LoVo (cell line): ENCODE data around the gene PTPN6.
A peak's percentile ranks its signal among the peaks of the same experiment; 100 is the strongest.

ENCODE experiments used
- DNase-seq: peaks from one replicate; pipeline ENCODE4 v3.0.0-alpha.2; 2016; ENCODE audit warnings: low spot score

The PTPN6 gene

DNA sequence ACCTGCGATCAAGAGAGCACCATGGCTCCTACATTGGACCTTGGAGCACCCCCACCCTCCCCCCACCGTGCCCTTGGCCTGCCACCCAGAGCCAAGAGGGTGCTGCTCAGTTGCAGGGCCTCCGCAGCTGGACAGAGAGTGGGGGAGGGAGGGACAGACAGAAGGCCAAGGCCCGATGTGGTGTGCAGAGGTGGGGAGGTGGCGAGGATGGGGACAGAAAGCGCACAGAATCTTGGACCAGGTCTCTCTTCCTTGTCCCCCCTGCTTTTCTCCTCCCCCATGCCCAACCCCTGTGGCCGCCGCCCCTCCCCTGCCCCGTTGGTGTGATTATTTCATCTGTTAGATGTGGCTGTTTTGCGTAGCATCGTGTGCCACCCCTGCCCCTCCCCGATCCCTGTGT lies 9.4 kb upstream of the PTPN6 start:
- no peak for DNase-seq

DNA sequence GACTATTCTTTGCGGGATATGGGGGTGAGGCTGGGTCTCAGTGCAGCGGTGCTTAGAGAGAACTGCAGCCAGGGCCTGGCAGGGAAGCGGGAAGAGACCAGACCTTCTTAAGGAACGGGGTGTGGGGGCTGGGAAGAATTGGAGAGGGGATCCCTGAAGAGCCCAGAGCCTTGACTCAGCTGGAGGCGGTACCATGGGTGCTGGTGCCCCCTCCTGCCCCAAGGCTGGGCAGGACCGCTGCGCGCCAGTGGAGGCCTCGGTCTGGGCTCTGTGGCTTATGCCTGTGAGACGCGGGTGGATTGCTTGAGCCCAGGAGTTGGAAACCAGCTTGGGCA lies 8.9 kb upstream of the PTPN6 start:
- DNase-seq, result no peak

DNA sequence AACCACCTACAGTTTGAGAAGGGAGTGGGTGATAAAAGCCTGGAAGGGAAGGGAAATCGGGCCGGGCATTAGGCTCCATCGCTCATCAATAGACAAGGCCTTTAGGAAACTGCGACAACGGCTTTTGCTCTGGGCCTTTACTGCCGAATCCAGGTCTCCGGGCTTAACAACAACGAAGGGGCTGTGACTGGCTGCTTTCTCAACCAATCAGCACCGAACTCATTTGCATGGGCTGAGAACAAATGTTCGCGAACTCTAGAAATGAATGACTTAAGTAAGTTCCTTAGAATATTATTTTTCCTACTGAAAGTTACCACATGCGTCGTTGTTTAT lies 7.8 kb upstream of the PTPN6 start:
- DNase-seq, result peak; percentile 89

DNA sequence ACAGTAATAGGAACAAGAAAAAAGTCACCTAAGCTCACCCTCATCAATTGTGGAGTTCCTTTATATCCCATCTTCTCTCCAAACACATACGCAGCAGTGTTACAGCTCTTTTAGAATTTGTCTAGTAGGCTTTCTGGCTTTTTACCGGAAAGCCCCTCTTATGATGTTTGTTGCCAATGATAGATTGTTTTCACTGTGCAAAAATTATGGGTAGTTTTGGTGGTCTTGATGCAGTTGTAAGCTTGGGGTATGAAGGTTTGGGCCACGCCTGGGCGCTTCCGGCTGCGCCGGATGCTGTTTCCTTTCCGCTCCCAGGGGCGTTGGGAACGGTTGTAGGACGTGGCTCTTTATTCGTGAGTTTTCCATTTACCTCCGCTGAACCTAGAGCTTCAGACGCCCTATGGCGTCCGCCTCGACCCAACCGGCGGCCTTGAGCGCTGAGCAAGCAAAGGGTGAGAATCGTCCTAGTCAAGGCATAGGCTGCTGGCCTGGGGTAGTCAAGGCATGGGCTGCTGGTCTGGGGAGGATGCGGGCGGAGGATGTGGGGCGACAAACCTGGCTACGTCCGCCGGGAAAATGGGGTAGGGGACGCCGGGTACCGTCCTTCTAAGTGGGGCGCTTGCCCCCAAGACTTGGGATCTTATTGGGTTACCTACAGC lies 7.3 kb upstream of the PTPN6 start, which contains the start of the genes C12orf57 and RNU7-1:
Gene C12orf57, plus strand, starts transcription at position 301 of the 659 bp plus-strand sequence. Its CDS starts 100 bp downstream, at position 401.
Gene RNU7-1, plus strand, starts transcription at position 95 of the 659 bp plus-strand sequence.
- peak; percentile 88 for DNase-seq

DNA sequence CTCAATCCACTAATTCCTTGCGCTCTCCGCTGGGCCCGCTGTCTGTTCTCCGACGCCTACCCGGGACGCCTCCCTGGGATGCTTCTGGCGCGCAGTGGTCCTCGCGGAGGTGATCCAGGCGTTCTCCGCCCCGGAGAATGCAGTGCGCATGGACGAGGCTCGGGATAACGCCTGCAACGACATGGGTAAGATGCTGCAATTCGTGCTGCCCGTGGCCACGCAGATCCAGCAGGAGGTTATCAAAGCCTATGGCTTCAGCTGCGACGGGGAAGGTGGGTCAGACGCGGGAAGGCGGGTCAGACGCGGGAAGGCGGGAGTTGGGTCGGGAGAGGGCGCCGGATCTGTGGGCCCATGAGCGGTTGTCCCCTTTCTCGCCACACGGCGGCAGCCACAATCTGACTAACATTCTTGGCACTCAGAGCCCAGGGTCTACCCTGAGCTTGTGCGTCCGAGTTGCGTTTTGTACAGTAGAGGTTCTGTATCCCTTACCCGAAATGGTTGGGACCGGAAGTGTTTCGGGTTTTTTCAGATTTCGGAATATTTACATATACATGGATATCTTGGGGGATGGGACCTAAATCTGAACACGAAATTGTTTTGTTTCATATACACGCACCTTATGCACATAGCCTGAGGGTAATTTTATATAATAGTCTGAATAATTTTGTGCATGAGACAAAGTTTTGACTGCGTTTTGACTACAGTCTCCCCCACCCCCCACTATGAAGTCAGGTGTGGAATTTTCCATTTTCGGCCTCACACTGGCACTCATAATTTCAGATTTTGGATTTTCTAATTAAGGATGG lies 6.6 kb upstream of the PTPN6 start:
- peak; percentile 98 for DNase-seq

DNA sequence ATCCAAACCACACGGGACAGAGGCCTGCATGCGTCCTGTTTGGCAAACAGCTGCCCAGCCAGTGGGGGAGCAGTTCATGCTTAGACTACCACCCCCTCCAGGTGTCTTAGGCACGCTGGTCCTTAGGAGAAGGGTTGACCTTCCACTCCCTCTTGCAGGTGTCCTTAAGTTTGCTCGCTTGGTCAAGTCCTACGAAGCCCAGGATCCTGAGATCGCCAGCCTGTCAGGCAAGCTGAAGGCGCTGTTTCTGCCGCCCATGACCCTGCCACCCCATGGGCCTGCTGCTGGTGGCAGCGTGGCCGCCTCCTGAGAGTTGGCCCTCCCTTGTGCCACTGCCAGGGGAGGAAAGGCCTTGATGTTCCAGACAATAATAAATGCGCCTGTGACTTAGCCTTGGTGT lies 5.5 kb upstream of the PTPN6 start:
- DNase-seq, result no peak

DNA sequence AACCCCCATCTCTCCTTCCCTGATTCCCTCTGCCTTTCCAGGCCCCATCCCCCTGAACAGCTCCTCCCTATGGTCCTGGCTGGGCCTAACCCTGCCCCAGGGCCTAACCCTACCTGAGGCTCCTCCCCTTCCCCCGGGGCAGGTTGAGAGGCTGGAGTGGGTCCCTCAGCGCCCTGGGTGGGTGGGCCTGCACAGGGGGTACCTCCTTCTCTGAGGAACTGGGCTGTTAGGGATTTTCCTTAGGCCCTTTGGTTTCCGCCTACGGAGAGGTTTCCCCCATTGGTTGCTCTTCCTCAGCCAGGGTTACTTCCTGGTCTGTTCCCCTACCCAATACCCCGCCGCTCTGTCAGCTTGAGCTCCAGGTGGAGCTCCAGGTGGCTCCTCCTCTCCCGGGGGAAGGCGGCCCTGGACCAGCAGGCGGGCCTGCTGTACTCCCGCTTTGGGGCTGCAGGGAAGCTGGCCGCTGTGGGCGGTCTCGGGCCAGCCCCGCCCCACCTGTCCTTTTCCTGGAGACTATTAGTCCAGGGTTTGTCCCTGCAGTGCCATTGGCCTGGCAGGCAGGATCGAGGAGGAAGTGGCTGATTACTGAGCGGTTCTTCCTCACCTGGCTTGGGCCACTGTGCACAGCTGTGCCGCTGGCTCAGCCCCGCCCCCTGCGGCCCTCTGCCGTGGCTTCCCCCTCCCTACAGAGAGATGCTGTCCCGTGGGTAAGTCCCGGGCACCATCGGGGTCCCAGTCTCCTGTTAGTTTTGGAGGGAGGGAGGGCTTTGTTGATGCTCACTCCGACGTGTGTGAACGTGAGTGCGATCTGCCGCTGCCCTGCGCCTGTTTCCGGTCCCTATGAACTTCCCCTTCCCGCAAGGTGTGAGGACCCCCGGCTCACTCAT lies 4.9 kb upstream of the PTPN6 start:
- peak; percentile 99 for DNase-seq

DNA sequence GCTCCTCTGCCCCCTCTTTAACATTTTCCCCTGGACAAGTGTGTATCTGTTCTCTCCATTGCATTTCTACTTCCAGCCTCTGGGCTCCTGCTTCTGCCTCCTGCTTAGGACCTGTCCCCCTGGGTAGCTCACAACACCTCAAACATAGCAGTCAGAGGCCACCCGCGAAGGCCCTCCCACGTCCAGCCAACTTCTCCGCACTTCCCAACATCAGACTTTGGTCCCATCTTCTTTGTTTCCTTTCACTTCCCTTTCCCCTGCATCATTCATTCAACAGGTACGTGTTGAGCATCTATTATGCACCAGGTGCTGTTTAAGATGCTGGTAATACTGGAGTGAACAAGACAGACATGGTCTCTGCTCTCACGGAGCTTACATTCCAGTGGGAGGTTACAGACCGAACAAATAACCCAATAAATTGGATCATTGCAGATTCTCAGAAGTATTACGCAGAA lies 4.2 kb upstream of the PTPN6 start:
- no peak for DNase-seq

DNA sequence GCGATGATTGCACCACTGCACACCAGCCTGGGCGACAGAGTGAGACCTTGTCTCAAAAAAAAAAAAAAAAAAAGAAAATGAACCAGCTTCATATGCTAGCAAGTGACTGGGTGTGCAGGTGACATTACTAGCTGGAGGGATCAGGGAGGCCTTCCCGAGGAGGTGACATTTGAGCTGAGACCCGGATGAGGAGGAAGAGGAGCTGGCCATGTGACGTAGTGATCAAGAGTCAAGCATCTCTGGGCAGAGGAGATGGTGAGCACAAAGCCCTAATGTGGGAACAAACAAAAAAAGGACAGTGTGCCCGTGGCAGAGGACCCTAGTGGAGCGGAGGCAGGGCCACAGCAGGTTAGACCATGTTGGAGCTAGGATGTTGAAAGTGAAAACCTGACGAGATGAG lies 3.5 kb upstream of the PTPN6 start:
- DNase-seq, result no peak

DNA sequence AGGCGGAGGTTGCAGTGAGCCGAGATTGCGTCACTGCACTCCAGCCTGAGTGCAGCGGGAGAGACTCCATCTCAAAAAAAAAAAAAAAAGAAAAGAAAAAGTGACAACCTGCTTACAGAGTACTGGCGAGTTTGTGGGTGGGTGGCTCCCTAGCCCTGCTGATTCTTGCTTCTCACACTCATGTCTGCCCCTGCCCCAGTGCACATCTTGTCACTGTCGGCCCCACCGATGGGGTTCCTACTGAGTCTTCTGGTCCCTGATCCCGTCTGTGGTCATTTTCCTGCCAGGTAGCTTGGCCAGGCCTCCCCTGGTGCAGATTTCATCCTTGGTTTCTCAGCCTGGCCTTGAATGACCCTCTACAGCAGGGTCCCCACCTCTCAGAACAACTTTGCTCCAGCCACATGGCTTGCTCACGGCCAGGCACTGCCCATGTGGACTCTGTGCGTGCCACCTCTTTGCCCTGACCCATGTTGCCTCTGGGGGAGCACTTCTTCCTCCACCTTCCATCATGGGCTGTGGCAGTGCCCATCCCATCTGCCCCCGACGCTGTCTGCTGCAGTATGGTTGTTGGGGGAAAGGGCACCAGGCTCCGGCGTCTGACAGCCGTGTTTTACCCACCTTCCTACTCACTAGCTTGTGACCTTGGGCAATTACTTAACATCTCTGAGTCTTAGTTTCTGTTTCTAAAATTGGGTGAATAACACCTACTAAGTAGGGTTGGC lies 2.1 kb upstream of the PTPN6 start:
- no peak for DNase-seq

DNA sequence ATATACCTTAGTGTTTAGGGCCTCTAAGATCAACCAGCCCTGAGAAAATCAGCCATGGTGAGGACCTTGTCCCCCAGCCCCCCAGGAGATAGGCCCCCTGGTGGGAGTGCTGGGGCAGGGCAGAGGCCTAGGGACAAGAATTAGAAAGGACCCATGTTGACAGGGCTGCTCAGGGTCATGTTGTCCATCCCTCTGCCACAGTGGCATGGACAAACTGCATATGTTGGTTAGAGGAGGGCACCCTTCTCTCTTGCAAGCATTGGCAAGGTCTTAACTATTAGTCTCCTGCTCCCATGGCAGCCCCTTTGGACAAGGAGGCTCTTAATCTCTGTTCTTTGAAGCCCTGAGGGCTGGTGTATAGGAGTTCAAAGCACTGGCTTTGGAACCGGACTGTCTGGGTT lies 755 bp upstream of the PTPN6 start:
- DNase-seq, result no peak

DNA sequence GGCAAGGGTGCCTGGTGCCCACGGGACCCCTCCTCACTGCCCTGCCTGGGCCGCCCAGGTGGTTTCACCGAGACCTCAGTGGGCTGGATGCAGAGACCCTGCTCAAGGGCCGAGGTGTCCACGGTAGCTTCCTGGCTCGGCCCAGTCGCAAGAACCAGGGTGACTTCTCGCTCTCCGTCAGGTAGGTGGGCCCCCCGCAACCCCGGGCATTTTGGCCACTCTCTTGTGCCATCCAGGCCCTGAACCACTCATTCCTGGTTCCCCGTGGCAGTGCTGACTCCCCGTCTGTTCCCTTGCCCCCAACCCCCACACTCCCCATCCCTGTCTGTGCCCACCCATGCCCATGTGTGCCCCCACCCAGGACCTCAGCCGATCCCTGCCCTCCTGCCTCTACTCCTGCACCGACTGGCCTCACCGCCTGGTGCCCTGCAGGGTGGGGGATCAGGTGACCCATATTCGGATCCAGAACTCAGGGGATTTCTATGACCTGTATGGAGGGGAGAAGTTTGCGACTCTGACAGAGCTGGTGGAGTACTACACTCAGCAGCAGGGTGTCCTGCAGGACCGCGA lies 480 bp downstream of the PTPN6 start:
- no peak for DNase-seq

DNA sequence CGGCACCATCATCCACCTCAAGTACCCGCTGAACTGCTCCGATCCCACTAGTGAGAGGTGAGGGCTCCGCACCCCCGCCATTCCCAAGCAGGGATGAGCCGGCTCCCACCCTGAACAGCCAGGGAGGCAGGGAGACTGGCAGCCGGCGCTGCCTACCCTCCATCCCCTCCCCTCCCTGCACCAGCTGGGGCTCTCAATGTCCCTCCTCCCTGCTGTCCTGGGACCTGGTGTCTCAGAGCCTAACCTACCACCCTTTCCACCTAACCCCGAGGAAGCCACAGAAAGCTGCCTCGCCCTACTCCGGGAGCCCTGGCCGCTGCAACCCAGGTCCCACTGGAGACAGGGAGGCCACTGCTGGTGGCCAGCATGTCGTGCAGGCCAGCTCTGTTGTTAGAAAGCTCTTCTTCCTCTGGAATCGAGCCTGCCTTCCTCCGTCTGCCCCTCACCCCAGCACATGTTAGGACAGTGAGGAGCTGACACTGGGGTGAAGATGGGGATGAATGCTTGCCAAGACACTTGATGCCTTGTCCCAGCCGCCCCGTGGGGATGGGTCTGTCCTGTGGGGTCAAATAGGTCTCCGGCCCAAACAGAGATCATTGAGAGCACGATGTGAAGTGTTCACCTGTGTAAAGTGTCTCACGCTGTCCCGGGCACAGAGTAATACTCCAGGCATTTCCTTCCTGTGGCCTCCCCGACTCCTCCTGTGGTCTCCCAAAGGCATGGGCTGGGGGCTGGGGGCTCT lies 1.1 kb downstream of the PTPN6 start:
- DNase-seq, result no peak

DNA sequence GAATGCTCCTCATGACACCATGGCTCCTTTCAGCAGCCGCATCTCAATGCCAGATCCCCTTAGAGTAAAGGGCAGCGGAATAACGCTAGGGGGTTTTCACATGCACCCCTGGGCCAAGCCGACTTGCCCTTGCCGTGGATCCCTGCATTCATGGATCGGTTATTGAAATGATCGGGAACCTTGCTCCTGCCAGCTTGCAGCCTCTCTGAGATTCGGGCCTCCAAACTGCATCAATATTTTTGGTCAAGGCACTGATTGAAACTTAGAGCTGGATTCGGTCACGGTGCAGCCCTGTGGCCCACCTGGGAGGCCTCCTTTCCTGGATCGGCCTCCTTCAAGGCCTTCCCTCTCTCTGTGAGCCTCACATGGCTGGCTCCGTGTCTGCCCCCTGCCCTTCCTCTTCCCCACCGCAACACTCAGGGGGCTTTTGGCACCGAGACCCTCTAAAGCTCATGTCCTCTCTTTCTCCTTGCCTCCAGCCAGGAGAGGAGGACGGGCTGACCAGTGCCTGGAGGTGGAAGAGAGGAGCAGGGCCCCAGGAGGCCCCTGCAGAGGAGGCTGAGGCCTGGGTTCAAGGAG lies 1.8 kb downstream of the PTPN6 start:
- DNase-seq, result no peak

DNA sequence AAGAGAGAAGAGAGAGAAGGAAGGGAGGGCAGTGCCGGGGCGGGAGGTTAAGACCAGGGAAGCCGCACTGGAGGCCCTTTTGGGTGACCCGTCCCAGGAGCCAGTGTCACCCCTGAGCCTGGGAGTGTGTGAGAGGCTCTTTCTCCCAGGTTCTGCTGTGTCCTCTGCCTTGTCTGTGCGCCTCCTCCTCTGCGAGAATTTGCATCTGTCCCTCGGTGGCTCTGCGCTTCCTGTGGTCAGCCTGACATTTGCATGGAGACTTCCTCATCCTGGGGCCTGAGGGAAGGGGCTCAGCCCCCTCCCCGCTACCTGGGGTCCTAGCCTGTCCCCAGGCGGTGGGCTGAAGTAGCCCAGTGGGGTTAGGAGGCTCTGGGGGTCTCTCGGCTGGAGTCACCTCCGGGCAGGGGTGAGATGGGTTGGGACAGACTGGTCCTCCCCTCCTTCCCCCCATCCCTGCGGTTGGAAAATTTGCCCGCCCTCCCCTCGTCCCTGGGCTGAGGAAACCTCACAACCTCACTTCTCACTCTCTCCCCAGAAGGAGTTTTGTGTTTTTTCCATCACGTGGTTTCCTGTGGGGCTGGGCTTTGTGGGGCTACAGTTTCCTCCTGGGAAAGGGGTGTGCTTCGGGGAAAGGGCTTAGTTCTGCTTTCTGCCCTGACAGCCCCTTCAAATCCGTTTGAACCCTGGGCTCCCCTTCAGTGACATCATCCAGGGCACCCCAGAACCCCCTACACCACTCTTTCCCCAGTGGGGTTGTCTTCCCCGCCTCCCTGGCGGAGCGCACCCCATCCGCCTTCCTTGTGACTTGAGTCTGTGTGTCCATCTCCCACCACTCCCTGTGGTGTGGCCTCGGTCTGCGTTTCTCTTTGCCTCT lies 2.5 kb downstream of the PTPN6 start:
- DNase-seq, result no peak

DNA sequence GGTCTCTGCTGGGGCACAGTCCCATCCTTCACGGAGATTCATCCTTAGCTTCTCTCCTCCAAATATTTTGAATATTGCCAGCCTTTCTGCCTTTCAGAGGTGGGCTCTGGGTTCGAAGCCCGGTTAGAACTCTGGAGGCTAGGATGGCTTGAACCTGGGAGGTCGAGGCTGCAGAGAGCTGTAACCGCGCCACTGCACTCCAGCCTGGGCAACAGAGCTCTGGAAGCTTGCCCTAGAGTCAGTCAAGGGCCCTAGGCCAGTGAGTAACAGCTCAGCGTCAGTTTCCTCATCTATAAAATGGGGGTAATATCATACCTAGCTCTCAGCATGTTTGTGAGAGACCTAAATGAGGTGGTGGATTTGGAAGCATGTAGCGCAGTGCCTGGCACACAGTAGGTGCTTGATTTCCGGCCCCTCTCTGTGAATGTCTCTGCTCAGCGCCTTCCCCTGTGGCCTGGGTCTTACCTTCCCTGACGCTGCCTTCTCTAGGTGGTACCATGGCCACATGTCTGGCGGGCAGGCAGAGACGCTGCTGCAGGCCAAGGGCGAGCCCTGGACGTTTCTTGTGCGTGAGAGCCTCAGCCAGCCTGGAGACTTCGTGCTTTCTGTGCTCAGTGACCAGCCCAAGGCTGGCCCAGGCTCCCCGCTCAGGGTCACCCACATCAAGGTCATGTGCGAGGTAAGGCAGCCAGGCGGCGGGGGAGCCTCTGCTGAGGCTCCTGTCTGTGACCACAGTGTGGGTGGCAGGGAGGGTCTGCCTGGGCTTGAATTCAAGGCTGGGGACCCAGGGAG lies 3.4 kb downstream of the PTPN6 start:
- DNase-seq, result no peak

DNA sequence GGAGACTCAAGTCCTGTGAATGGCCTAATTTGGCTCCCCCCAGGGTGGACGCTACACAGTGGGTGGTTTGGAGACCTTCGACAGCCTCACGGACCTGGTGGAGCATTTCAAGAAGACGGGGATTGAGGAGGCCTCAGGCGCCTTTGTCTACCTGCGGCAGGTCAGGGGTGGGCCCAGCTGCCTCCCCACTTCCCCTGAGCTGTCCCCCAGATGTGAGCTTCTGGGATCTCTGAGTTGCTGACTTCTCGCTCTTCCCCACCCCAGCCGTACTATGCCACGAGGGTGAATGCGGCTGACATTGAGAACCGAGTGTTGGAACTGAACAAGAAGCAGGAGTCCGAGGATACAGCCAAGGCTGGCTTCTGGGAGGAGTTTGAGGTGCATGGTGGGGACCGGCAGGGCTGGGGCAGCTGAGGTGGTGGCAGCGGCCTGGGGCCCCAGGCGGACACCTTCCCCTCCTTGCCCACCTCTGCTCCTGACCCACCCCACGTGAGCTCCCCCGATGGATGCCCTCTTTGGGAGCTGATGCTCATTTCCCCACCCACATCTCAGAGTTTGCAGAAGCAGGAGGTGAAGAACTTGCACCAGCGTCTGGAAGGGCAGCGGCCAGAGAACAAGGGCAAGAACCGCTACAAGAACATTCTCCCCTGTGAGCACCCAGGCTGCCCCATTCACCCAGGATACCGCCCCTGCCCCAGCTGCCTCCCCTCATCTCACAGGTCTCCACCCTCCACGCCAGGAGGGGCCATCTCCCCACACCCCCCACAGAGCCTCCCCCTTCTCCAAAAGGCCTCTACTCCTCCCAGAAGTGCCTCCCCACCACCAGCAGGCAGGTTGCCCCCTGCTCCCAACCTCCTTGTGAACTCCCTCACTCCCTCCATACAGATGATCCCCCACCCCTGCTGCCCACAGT lies 4.2 kb downstream of the PTPN6 start:
- no peak for DNase-seq
